Transverse colon (tissue), 3 donors: ENCODE data around the gene NCKAP5.

Experiments
- CTCF ChIP-seq, 5 experiments: fragments of 200-600 bp in 3 of 5; fragments of 450-650 bp in 2 of 5; sonication (generic) in 3 of 5; IDR thresholded peaks; 1 replicate in 2 of 5; 2 replicates in 3 of 5; pipeline ENCODE4 v1.5.1; 2016 to 2017; ENCODE audit warnings: antibody characterized with exemption in 5 of 5, inconsistent platforms in 3 of 5, mild to moderate bottlenecking in 2 of 5, moderate library complexity in 1 of 5
- EP300 ChIP-seq: sonication (generic); formaldehyde crosslinking; IDR thresholded peaks from one replicate; pipeline ENCODE4 v1.6.1; 2017; ENCODE audit warnings: antibody characterized with exemption, low read depth
- POLR2A ChIP-seq: fragments of 450-650 bp; IDR thresholded peaks from one replicate; pipeline ENCODE4 v1.6.1; 2016; ENCODE audit warnings: antibody characterized with exemption, mild to moderate bottlenecking, moderate library complexity

- no peak for TF ChIP-seq POLR2A
- no peak for TF ChIP-seq CTCF (IDR thresholded peaks at IDR 0.05)
- no peak for TF ChIP-seq EP300
Measured at GRCh38 chr2:132876745-132877391, 691.4 kb downstream of the NCKAP5 start.
